Left ventricle myocardium superior (tissue), 1 donor: ENCODE results near the gene KCNQ1. TPM values are rescaled to one million over a fixed set of nuclear protein-coding genes. Genes with fewer than 3 reads are reported as not detected.
A peak's percentile ranks its signal among the peaks of the same experiment; 100 is the strongest.

Experiments used
- ATAC-seq: fragments of 200-7000 bp; cut with Tn5 transposase; one replicate; pipeline ENCODE4 v1.9.1; 2020; ENCODE audit warnings: mild to moderate bottlenecking, moderate library complexity
- DNase-seq: peaks from one replicate; pipeline ENCODE4 v3.0.0-alpha.2; 2020
- intact Hi-C: fragments of 100-400 bp; cut with micrococcal nuclease; formaldehyde crosslinking; loops from one replicate; pipeline ENCODE4 v1.11.0; 2022
- long read RNA-seq: library from polyadenylated mRNA; unstranded; transcript quantifications from one replicate; pipeline ENCODE4 v2.0.0, GENCODE V29; 2021
- total RNA-seq: library from RNA; stranded (reverse); fragmentation: NEBNext Ultra II Directional; extraction: Animal tissue kit (Norgen Biotek cat#: 25700); gene quantifications from one replicate; pipeline ENCODE4 v1.2.1, GENCODE V29; 2021
- donor health status: DM: no; HTN: yes; CAD: no; lungs with severe emphysema.

KCNQ1 gene, protein sequence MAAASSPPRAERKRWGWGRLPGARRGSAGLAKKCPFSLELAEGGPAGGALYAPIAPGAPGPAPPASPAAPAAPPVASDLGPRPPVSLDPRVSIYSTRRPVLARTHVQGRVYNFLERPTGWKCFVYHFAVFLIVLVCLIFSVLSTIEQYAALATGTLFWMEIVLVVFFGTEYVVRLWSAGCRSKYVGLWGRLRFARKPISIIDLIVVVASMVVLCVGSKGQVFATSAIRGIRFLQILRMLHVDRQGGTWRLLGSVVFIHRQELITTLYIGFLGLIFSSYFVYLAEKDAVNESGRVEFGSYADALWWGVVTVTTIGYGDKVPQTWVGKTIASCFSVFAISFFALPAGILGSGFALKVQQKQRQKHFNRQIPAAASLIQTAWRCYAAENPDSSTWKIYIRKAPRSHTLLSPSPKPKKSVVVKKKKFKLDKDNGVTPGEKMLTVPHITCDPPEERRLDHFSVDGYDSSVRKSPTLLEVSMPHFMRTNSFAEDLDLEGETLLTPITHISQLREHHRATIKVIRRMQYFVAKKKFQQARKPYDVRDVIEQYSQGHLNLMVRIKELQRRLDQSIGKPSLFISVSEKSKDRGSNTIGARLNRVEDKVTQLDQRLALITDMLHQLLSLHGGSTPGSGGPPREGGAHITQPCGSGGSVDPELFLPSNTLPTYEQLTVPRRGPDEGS
- 49.7 TPM for total RNA-seq
- long read RNA-seq, transcript KCNQ1-202 (16 exons, 2,159 nt), result major isoform, 29 of 137 reads
- long read RNA-seq, transcript KCNQ1-201 (16 exons, 3,246 nt), result minor isoform, 26 of 137 reads
- long read RNA-seq, partial matches to known transcripts, result 58 of 137 reads
- long read RNA-seq, other reads (novel, unspliced or antisense), result 24 of 137 reads

DNA sequence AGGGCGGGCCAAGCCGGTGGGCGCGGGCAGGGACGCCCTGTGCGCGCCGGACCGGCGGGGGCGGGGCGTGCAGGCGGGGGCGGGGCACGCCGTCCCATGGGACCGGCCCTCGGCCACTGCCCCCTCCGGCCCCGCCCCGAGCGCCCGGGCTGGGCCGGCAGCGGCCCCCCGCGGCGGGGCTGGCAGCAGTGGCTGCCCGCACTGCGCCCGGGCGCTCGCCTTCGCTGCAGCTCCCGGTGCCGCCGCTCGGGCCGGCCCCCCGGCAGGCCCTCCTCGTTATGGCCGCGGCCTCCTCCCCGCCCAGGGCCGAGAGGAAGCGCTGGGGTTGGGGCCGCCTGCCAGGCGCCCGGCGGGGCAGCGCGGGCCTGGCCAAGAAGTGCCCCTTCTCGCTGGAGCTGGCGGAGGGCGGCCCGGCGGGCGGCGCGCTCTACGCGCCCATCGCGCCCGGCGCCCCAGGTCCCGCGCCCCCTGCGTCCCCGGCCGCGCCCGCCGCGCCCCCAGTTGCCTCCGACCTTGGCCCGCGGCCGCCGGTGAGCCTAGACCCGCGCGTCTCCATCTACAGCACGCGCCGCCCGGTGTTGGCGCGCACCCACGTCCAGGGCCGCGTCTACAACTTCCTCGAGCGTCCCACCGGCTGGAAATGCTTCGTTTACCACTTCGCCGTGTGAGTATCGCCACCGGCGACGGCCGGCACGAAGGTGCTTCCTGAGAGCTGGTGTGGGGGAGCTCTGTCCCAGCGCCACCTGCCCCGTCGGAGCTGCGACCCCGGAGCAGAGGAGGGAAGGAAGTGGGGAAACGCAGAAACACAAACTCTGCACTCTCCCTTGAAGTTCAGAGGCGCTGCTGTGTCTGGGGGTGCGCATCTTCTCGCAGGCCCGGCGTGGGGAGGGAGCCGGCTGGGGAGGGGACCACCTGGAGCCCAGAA, at the start of gene KCNQ1:
Gene KCNQ1, plus strand, starts transcription at position 188 of the 925 bp plus-strand sequence. Its CDS starts 91 bp downstream, at position 279.
- DNase-seq, result peak; percentile 82
- peak; percentile 81 for ATAC-seq
- intact Hi-C loops, result no loop called here

DNA sequence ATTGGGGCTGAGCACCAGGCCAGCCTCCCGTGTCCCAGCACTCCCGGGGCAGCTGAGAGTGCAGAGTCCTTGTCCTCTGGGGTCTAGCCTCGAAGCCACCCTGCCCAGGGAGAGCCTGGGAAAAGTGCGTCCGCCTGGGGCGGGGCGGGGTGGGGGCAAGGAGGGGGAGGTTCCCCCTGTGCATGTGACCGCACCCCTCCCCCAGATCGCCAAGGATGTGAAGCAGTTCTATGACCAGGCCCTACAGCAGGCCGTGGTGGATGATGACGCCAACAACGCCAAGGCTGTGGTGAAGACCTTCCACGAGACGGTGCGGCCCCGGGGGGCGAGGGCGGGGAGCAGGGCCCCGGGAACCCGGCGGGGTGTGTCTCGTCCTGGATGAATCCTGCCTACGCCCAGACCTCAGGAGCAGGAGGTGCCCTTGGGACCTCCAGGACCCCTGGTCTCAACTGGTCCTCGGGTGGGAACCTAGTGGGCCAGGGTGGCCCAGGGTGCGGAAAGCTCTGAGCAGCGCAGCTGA, 49.5 kb upstream of the KCNQ1 start:
- no peak for ATAC-seq
- DNase-seq, result no peak
- intact Hi-C loops, result no loop called here

DNA sequence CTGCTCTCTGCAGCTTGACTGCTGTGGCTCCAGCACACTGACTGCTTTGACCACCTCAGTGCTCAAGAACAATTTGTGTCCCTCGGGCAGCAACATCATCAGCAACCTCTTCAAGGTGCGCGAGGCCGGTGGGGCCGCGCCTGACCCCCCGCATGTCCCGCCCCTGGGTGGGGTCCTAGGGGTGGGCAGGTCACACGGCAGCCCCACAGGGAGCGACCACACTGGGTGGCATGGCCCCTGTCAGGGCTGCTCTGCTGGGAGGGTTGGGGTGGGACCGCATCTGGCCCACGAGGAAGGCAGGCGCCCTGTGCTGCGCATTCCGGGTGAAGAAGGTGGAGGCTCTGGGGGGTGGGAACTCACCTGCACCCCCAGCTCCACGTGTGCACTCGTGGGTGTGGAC, 49.0 kb upstream of the KCNQ1 start:
- DNase-seq, result no peak
- ATAC-seq, result no peak
- intact Hi-C loops, result no loop called here

DNA sequence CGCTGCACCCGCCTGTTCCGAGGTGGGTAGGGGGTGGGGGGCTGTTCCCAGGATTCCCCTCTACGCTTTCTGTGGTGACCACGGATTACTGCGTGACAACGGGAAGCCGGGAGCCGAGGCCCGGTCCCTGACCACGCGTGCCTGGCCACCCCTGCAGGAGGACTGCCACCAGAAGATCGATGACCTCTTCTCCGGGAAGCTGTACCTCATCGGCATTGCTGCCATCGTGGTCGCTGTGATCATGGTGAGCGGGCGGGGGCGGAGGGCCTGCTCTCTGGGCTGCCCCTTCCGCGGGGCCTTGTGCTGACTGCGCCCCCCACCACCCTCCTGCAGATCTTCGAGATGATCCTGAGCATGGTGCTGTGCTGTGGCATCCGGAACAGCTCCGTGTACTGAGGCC, 48.3 kb upstream of the KCNQ1 start:
- ATAC-seq (no peak), DNase-seq (no peak)
- intact Hi-C loops, result no loop called here

DNA sequence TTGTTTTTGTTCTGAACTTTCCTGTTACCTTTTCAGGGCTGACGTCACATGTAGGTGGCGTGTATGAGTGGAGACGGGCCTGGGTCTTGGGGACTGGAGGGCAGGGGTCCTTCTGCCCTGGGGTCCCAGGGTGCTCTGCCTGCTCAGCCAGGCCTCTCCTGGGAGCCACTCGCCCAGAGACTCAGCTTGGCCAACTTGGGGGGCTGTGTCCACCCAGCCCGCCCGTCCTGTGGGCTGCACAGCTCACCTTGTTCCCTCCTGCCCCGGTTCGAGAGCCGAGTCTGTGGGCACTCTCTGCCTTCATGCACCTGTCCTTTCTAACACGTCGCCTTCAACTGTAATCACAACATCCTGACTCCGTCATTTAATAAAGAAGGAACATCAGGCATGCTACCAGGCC, 47.8 kb upstream of the KCNQ1 start:
- intact Hi-C loops, result no loop called here
- ATAC-seq (no peak), DNase-seq (no peak)

DNA sequence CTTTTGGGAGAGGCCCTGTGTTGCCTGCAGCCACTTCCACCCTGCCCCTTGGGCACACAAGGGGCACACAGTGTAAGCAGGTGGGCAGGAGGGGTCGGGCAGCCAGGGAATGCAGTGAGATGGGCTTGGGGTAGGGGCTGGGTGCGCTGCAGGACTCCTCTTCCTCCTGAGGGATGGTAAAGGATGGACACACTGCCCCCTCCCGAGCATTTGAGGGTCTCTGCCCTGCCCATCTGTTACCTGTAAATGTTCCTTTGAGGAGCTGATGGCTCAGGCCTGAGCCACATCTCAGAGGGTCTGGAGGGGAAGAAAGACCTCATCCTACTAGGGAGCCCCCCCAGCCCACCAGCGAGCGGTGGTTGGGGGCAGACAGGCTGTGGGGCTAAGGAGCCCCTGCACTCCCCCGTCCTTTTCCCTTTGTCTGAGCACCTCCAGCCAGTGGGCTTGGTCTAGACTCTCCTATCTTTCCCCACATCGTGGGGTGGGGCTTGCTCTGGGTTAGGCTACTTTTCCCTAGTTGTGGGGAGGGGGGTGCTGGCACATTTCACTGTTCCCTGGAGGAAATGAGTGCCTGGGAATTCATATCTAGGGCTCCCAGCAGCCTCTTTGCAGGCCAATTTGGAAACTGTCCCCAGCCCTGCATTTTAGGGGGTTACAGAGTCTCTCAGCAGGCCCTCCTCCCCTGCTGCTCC, 46.0 kb upstream of the KCNQ1 start:
- ATAC-seq, result no peak
- intact Hi-C loops, result no loop called here
- no peak for DNase-seq

DNA sequence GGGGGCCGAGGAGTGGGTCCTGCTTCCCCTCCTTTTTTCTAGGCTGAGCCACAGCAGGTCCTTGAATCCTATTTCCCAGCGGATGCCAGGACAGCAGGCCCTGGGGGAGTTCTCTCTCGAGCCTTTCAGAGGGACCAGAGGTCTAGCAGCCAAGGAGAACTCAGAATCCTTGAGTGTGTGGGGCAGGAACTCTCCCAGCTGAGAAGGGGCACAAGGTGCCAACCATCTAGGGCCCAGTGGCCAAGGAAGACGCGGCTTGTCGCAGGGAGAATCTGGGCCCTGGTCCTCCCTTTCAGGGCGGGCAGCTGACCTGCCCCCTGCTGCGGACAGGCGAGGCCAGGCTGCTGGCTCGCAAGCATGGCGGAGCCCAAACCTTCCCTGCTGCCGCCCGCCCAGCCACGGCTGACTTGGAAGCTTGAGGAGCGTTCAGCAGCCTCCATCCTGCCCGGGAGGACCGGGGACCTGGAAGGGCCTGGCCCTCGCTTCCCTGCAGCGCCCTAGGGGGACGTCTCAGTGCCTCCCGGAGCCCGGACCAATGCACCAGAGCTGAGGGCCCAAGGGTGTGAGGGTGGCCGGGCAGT, 45.2 kb upstream of the KCNQ1 start:
- ATAC-seq (no peak), DNase-seq (no peak)
- intact Hi-C loops, result no loop called here

DNA sequence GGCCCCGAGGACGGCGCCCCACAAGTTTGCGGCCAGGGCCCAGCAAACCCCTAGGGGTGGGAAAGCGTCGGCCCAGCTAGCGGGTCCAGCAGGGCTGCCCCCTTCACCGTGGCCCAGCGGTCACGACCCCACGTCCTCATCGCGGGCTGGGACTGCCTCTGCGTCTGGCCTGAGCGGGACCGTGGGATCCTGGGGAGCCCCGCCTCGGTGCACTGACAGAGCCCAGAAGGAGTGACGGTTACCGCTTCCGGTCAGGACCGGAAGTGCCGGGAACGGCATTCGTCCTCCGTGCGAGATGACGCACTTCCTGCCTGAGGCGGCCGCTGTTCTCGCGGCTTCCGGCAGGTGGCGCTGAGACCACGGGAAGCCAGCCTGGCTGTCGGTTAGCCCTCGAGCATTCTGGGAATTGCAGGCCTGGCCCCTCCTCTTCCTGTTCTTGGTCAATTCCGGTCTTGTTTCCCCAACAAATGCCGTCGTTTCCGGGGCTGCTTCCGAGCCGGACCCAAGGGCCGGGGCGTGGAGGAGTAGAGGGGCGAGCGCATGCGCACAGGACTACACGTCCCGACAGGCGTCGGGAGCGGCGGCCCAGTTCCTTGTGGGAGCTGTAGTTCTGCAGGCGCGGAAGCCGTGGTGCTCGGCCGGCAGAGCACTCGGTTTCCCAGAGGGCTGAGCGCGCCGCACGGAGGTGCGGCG, 44.6 kb upstream of the KCNQ1 start, which contains the start of gene TSSC4:
Gene TSSC4, plus strand, starts transcription at position 682 of the 693 bp plus-strand sequence. CDS start 1,884 bp downstream, outside the sequence.
- ATAC-seq (peak; percentile 92), DNase-seq (peak; percentile 100)
- intact Hi-C loops, result no loop called here

DNA sequence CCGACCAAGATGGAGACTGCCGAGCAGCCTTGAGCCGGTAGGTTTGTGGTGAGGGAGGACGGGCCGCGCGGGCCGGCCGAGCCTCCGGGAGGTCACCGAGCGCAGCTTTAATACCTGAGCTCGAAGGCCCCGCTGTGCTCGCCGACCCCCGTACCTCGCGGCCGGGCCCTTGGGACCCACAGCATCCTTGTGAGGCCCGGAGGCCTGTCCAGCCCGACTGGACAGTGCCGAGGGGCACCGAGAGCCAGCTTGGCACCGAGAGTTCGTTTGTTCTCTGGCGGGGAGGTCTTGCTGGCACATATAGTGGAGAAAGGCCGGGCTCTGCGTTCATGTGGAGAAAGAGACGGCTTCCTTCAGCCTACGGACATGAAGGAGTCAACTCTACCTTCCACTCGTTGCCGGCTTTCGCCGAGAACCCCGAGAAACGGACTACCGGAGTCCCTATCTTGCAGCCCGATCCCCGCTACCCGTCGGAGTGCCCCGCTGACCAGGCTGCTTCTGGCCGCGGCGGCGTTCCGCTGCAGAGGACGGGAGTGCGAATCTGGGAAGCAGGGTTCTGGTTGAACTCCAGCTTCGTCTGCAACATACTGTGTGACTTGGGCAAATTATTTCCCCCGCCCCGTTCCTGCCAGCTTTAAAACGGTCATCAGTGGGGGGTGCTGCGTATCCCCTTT, 43.9 kb upstream of the KCNQ1 start:
- intact Hi-C loops, result no loop called here
- DNase-seq (no peak), ATAC-seq (peak; percentile 6)

DNA sequence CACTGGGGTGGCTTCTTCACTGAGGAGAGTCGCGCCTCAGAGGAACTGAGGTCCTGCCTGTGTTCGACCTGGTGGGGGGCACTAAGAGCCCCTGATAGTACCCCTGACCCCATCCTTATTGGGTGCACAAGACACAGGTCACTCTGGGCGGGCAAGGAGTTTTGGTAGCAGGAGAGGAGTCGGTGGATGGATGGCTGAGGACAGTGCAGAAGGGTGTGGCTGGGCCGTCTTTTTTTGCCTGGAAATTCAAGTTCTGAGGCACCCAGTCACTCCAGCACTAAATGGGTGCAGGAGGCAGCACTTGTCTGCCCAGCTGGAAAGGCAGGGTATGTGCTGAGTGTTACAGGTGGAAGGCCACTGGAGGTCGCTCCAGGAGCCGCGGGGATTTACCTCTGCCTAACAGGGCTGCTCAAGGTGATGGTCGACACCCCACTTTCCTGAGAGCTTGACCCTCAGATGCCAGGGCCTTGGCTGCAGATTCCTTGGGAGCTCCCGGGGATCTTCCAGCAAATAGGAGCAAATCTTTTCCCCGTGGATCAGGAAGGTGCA, 43.3 kb upstream of the KCNQ1 start:
- no peak for ATAC-seq
- intact Hi-C loops, result no loop called here
- no peak for DNase-seq

DNA sequence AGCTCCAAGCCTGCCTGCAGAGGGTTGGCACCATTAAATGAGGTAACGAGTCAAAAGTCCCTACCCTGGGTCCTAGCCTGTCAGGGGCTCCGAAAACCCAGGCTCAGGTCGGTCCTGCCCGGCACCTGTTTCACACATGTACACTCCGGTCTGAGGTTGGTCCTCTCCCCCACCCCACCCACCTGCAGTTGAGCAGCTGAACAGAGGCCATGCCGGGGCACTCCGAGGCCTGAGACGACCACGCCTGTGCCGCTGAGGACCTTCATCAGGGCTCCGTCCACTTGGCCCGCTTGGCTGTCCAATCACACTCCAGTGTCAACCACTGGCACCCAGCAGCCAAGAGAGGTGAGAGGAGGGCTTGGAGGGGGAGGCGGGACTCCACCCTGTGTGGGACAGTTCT, 42.7 kb upstream of the KCNQ1 start:
- intact Hi-C loops, result no loop called here
- DNase-seq (no peak), ATAC-seq (no peak)

DNA sequence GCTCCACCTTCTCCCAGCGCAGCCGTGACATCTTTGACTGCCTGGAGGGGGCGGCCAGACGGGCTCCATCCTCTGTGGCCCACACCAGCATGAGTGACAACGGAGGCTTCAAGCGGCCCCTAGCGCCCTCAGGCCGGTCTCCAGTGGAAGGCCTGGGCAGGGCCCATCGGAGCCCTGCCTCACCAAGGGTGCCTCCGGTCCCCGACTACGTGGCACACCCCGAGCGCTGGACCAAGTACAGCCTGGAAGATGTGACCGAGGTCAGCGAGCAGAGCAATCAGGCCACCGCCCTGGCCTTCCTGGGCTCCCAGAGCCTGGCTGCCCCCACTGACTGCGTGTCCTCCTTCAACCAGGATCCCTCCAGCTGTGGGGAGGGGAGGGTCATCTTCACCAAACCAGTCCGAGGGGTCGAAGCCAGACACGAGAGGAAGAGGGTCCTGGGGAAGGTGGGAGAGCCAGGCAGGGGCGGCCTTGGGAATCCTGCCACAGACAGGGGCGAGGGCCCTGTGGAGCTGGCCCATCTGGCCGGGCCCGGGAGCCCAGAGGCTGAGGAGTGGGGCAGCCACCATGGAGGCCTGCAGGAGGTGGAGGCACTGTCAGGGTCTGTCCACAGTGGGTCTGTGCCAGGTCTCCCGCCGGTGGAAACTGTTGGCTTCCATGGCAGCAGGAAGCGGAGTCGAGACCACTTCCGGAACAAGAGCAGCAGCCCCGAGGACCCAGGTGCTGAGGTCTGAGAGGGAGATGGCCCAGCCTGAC, 41.7 kb upstream of the KCNQ1 start:
- ATAC-seq (no peak), DNase-seq (no peak)
- intact Hi-C loops, result no loop called here

DNA sequence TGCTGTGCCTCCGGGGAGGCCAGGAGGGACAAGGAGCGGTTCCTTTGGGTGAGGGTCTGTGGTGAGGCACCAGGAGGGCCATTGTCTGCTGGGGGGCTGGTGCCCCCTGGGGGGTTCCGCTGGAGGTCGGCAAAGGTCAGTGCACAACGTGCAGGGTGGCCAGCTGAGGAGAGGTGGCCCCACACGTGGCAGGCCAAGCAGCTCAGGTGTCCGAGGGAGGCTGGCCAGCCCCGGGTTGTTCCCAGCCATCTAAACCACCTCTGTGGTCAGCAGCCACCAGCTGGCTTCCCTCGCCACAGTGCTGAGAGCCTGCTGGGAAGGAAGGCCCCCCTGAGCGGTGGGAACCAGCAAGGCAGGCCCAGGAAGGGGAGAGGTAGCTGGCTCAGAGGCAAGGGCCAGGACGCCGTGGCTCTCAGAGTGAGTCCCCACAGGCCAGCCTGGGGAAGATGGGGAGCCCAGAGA, 40.0 kb upstream of the KCNQ1 start:
- ATAC-seq, result no peak
- intact Hi-C loops, result no loop called here
- DNase-seq, result no peak

DNA sequence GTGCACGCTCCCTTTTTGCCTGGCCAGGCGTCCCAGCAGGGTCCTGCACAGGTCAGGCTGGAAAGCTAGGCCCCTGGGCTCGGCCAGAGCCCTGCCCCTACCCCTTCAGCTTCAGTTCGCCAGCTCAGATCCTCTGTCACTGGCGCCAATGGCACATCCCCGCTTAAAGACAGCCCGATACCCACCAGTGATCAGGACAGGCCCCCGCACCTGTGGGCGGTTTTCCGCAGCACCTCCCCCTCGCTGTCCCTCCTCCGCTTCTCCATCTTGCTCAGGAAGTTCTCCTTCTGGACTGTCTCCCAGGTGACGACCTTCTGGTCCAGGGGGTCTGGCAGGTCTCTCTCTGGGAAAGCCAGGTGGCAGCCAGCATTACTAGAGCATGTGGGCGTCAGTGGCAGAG, 38.4 kb upstream of the KCNQ1 start:
- no peak for DNase-seq
- ATAC-seq, result no peak
- intact Hi-C loops, result no loop called here

DNA sequence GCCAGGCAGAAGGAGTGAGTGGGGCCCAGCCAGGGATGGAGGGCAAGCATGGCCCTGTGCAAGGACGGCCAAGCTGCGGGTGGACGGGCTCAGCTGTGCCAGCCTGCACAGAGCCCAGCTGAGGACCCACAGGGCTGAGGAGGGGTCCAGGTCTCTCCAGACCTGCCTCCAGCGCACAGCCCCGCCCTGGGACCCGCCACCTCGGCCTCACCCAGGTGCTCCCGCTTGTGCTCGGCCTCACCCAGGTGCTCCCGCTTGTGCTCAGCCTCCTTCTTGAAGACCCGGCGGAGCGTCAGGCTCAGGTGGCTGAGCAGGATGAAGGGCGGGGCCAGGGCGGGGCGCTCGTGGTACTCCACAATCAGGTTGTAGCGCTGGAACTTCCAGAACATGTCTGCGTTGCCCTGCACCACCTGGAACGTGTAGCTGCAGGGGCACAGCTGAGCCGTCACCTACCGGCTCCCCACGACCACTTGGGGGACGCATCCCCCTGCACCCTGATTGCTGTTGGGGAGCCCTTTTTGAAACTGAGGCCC, 37.9 kb upstream of the KCNQ1 start:
- intact Hi-C loops, result no loop called here
- DNase-seq (no peak), ATAC-seq (no peak)

DNA sequence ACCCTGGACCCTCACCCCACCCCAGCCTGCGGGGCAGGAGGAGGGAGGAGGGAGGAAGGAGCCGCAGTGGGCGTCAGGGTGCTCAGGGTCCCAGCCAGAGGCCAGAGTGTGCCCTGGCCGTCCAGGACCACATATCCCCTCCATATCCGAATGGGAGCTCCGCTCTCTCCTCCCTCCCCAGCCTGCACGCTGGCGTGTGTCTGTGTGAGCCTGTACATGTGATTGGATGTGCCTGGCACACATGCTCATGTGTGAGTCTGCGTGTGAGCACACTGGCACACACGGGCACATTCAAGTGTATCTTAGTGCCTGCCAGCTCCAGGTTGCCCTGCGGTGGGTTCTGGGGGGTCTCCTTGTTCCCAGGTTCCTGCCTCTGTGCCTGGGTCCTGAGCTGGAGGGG, 36.1 kb upstream of the KCNQ1 start:
- DNase-seq, result no peak
- intact Hi-C loops, result no loop called here
- no peak for ATAC-seq
